NCI-H1105 (cell line): ENCODE results near the gene INPP5B.
A peak's percentile ranks its signal among the peaks of the same experiment; 100 is the strongest.
"Not testable (repeated sequence)": the region's sequence is repeated elsewhere in the genome, so short reads cannot be mapped to it uniquely, and the experiment has no call there.

ENCODE experiments used
- DNase-seq: peaks from one replicate; lab custom pipeline; 2025; lab: John Stamatoyannopoulos, UW

The INPP5B gene

GRCh38 chr1:37948166-37948565 lies 1.3 kb upstream of the INPP5B start:
- DNase-seq, result no peak

GRCh38 chr1:37947364-37947763 lies 511 bp upstream of the INPP5B start:
- no peak for DNase-seq

- no peak for DNase-seq
These were observed 830 bp downstream of the INPP5B start for GRCh38 chr1:37945743-37946702.

GRCh38 chr1:37945251-37945650 lies 1.6 kb downstream of the INPP5B start:
- DNase-seq, result no peak

GRCh38 chr1:37944816-37945215 lies 2.0 kb downstream of the INPP5B start:
- DNase-seq, result no peak

GRCh38 chr1:37944086-37944763 lies 2.6 kb downstream of the INPP5B start:
- no peak for DNase-seq

- no peak for DNase-seq
These were observed 6.4 kb downstream of the INPP5B start for GRCh38 chr1:37940299-37940947.

GRCh38 chr1:37936760-37937159 lies 10.1 kb downstream of the INPP5B start:
- not testable (repeated sequence) for DNase-seq

GRCh38 chr1:37932759-37933158 lies 14.1 kb downstream of the INPP5B start:
- no peak for DNase-seq

GRCh38 chr1:37931361-37932158 lies 15.3 kb downstream of the INPP5B start:
- DNase-seq, result peak; percentile 98

- no peak for DNase-seq
These were observed 15.8 kb downstream of the INPP5B start for GRCh38 chr1:37931102-37931360.

GRCh38 chr1:37930246-37931101 lies 16.4 kb downstream of the INPP5B start:
- DNase-seq, result no peak

- DNase-seq, result no peak
These were observed 20.6 kb downstream of the INPP5B start for GRCh38 chr1:37926038-37926924.

GRCh38 chr1:37925316-37925715 lies 21.5 kb downstream of the INPP5B start:
- no peak for DNase-seq

GRCh38 chr1:37923551-37923889 lies 23.3 kb downstream of the INPP5B start:
- DNase-seq, result no peak

- DNase-seq, result no peak
These were observed 23.9 kb downstream of the INPP5B start for GRCh38 chr1:37922767-37923550.

- no peak for DNase-seq
These were observed 27.6 kb downstream of the INPP5B start for GRCh38 chr1:37919277-37919676.

GRCh38 chr1:37915476-37916093 lies 31.3 kb downstream of the INPP5B start:
- DNase-seq, result no peak
